ENCODE measurements around the gene CSTPP1.

GRCh38 chr11:47067401-47067800, 130.8 kb downstream of the CSTPP1 start:
- TF ChIP-seq EP300 (IDR thresholded peaks at IDR 0.05) (no peak), POLR2AphosphoS5 (IDR thresholded peaks at IDR 0.05) (no peak), POLR2A (IDR thresholded peaks at IDR 0.05) (no peak)

All from gastroesophageal sphincter (tissue), 2 donors.